NK-92 treated with Interleukin-12 subunit alpha and Interleukin-12 subunit beta, amount 100 ng/mL, for 24 hours (cell line): ENCODE measurements around the gene MGLL.

Experiments
- DNase-seq: peaks from one replicate; lab custom pipeline; 2025; lab: John Stamatoyannopoulos, UW

Gene MGLL

GRCh38 chr3:127812151-127812550 lies 10.2 kb downstream of the MGLL start:
- DNase-seq, result no peak

- no peak for DNase-seq
Measured at GRCh38 chr3:127811717-127812116, 10.6 kb downstream of the MGLL start.

DNA sequence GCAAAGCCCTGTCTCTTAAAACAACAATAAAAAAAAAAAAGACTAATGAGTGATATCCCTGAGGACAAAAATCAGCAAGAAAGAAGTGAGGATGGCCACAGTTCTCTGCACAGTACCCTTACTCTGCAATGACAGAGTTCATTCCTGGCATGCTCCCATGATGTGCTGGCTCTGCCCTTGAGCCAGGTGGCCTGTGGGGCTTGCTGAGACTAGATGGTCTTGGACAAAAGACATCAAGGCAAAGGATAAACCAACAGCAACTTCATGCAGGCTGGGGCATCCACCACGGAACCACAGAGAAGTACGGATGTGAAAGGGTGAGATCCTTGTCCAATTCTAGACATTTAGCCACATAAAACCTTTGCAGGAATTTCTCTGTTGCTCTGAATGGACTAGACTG lies 12.7 kb downstream of the MGLL start:
- DNase-seq, result no peak

- no peak for DNase-seq
Measured at GRCh38 chr3:127809211-127809610, 13.1 kb downstream of the MGLL start.

DNA sequence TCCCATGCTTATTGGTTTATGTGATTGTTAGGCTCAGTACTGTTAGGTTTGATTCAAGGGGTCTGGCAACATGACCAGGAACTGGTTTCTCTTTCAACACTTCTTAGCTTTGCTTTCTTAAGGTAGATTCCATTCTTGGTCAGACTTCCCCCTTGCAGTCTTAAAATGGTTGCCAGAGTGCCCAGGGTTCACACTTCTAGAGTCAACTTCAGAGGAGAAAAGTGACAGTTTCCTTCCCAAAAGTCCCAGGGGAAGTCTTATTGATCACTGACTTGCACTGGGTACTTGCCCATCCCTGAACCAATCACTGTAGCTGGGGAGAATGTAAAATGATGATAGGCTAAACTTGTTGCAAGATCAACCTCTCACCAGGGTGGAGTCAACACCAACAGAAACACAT lies 14.1 kb downstream of the MGLL start:
- no peak for DNase-seq

DNA sequence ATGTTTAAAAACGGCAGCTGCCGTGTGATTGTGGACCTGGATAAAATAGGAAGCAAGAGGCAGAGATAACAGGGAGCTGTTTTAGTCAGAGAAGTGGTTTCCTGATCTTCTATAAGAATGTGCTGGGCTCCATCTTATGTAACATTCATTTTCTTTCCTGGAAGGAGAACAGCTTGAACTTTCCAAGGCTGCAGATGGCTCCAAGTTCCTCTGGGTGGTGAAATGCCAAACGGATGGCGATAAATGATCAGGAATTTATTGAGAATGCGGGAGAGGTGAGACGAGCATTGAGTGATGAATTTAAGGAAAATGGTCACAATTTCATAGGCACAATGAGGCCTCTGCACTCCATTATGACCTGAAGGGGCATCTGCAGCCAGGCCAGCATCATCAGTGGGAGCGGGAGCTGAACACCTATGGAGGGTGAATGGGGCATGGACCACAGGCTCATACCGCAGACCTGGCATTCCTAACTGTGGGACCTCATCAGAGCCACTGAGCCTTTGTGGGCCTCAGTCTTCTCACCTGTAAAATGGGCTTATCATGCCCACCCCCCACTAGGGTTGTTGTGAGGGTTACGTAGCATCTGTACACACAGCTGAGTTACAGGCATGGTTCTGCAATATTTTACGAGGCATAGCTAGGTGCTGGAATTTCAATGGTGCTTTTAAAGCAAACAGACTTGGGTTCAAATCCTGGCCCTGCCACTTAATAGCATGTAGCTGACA lies 17.1 kb downstream of the MGLL start:
- DNase-seq, result no peak

- DNase-seq, result no peak
Measured at GRCh38 chr3:127804141-127804540, 18.2 kb downstream of the MGLL start.

GRCh38 chr3:127803619-127804018 lies 18.7 kb downstream of the MGLL start:
- no peak for DNase-seq

DNA sequence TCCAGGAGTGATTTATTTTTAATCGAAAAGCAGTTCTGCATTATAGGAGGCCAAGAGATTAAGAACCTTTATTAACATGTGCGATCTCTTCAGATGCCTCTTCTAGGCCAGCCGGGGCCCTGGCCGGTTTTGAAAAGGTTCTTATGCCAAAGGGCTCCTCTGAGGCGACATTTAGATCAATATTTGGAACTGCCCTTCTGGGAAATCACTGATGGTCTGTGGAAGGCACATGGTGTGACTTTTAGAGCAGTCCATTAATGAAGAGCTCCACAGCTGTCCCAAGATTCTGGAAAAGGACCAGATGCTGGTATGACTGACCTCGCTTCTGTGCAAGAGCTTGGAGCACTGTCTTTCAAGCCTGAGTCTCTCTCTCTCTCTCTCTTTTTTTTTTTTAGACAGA lies 19.7 kb downstream of the MGLL start:
- no peak for DNase-seq

- no peak for DNase-seq
Measured at GRCh38 chr3:127801731-127802313, 20.5 kb downstream of the MGLL start.

GRCh38 chr3:127800508-127800907 lies 21.8 kb downstream of the MGLL start:
- peak; percentile 20 for DNase-seq

GRCh38 chr3:127799476-127800222 lies 22.7 kb downstream of the MGLL start:
- DNase-seq, result no peak

DNA sequence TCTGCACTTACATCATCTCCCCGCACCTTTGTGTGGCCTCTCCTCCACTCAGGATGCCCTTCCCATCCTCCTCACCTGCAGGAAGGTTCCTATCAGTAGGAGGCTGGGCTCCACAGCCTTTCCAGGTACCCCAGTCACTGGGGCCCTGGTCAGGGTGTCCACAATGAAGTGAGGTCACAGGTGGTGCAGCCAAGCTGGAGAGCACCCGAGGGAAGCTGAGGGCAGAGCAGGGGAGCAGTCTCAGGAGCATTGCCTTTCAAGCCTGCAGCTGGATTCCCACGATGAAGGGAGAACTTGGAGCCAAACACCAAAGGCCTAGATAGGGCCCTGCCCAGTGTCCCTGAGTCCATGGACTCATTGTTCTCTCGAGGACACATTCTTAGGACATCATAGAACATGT lies 23.6 kb downstream of the MGLL start:
- DNase-seq, result no peak

DNA sequence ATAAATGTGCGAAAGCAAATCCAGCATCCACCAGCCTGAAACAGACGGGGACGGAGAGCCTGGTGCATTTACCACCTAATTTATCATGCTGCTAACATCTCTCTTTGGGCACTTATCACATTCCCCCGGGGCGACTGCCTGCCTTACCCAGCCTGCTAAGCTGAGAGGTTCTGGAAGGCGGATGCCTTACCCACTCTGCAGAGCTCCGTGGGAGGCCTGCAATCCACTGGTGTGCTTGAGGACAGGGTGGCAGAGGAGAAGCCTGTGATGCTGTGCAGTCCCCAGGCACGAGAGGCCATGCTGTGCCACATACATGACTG lies 25.5 kb downstream of the MGLL start:
- no peak for DNase-seq

GRCh38 chr3:127796045-127796830 lies 26.1 kb downstream of the MGLL start:
- no peak for DNase-seq

DNA sequence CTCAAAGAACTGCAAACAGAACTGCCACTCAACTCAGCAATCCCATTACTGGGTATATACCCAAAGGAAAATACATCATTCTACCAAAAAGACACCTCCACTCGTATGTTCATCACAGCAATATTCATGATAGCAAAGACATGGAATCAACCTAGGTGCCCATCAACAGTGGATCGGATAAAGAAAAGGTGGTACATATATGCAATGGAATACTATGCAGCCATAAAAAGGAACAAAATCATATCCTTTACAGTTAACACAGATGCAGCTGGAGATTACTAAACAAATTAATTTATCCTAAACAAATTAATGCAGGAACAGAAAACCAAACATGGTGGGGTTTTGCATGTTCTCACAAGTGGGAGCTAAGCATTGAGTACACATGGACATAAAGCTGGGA lies 27.3 kb downstream of the MGLL start:
- DNase-seq, result no peak

DNA sequence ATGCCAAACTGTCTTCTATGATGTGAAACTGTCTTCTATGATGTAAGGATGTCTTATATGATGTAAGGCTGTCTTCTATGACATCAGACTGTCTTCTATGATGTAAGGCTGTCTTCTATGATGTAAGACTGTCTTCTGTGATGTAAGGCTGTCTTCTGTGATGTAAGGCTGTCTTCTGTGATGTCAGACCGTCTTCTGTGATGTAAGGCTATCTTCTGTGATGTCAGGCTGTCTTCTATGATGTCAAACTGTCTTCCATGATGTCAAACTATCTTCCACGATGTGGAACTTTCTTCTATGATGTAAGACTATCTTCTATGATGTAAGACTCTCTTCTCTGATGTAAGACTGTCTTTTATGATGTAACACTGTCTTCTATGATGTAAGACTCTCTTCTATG lies 27.9 kb downstream of the MGLL start:
- DNase-seq, result no peak

- no peak for DNase-seq
Measured at GRCh38 chr3:127792541-127793292, 29.6 kb downstream of the MGLL start.

GRCh38 chr3:127791221-127791913 lies 30.9 kb downstream of the MGLL start:
- DNase-seq, result no peak

DNA sequence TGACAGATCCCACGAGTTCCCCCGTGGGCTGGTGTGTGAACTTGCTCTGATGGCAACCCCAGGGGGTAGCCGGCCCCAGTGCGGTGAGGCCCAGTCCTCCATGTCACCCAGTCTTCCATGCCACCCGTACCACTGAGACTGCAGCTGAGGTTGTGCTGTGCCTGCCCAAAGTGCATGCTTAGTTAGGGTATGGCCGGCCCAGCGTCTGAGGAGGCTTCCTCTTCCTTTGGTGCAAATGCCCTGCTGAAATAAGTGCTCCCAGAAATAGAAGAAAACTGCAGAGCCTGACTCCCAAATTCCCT lies 31.5 kb downstream of the MGLL start:
- no peak for DNase-seq
